ENCODE results near the gene MYLK4. TPM values are rescaled to one million over a fixed set of nuclear protein-coding genes. Genes with fewer than 3 reads are reported as not detected.

Gene MYLK4
- total and polyA plus RNA-seq, 2 donors (not counting 1 experiment from before 2014, with no cell fraction given), result 0.33 to 0.59 TPM

- Histone ChIP-seq H3K4me2 (ENCODE audit: extremely low read depth, insufficient read depth, low read length) (no peak overlapping the region), H3K79me2 (ENCODE audit: control insufficient read depth, insufficient read depth, low read length) (no peaks in the 10 kb centered on the region), H3K27ac (ENCODE audit: insufficient read depth, low read length) (no peak overlapping the region), H3K36me3 (ENCODE audit: control insufficient read depth, insufficient read depth, low read length) (no peaks in the 10 kb centered on the region), H3K9ac (ENCODE audit: insufficient read depth, low read length) (no peak overlapping the region), H3K4me1 (ENCODE audit: control insufficient read depth, extremely low read depth, insufficient read depth, low read length) (no peaks in the 10 kb centered on the region), H4K20me1 (ENCODE audit: control insufficient read depth, extremely low read depth, insufficient read depth, low read length) (no peaks in the 10 kb centered on the region), H3K4me3 (replicated peaks in 1 of 4; ENCODE audit: control extremely low read depth in 1 of 4, insufficient read depth in 1 of 4, low read depth in 3 of 4, low read length in 4 of 4) (no peak overlapping the region), H3K27me3 (ENCODE audit: control insufficient read depth, insufficient read depth, low read length) (no peaks in the 10 kb centered on the region), H3K9me3 (ENCODE audit: control insufficient read depth, insufficient read depth, low read depth, low read length) (no peaks in the 10 kb centered on the region), H2AFZ (ENCODE audit: low read length) (no peak overlapping the region)
- TF ChIP-seq EZH2 (IDR thresholded peaks at IDR 0.05; ENCODE audit: low read length, missing control alignments) (no peak), CTCF (conservative IDR thresholded peaks at IDR 0.05 in 1 of 2, IDR thresholded peaks at IDR 0.05 in 1 of 2; ENCODE audit: low read depth in 1 of 2, low read length in 2 of 2) (no peak)
- DNase-seq (ENCODE audit: low read depth in 2 of 2), result no peak
Observed at GRCh38 chr6:2663123-2663522, 87.6 kb downstream of the MYLK4 start.

- H3K4me2 ChIP-seq (ENCODE audit: extremely low read depth, insufficient read depth, low read length), result no peak overlapping the region
- H3K27me3 ChIP-seq (ENCODE audit: control insufficient read depth, insufficient read depth, low read length), result no peaks in the 10 kb centered on the region
- H3K4me3 ChIP-seq (replicated peaks in 1 of 4; ENCODE audit: control extremely low read depth in 1 of 4, insufficient read depth in 1 of 4, low read depth in 3 of 4, low read length in 4 of 4), result no peak overlapping the region
- H3K79me2 ChIP-seq (ENCODE audit: control insufficient read depth, insufficient read depth, low read length), result no peaks in the 10 kb centered on the region
- no peaks in the 10 kb centered on the region for H3K4me1 ChIP-seq (ENCODE audit: control insufficient read depth, extremely low read depth, insufficient read depth, low read length)
- no peak overlapping the region for H3K27ac ChIP-seq (ENCODE audit: insufficient read depth, low read length)
- H3K9me3 ChIP-seq (ENCODE audit: control insufficient read depth, insufficient read depth, low read depth, low read length), result no peaks in the 10 kb centered on the region
- no peaks in the 10 kb centered on the region for H4K20me1 ChIP-seq (ENCODE audit: control insufficient read depth, extremely low read depth, insufficient read depth, low read length)
- H3K9ac ChIP-seq (ENCODE audit: insufficient read depth, low read length), result no peak overlapping the region
- no peaks in the 10 kb centered on the region for H3K36me3 ChIP-seq (ENCODE audit: control insufficient read depth, insufficient read depth, low read length)
- no peak for TF ChIP-seq CTCF (conservative IDR thresholded peaks at IDR 0.05 in 1 of 2, IDR thresholded peaks at IDR 0.05 in 1 of 2; ENCODE audit: low read depth in 1 of 2, low read length in 2 of 2)
- TF ChIP-seq EZH2 (IDR thresholded peaks at IDR 0.05; ENCODE audit: low read length, missing control alignments), result no peak
- no peak overlapping the region for H2AFZ ChIP-seq (ENCODE audit: low read length)
- DNase-seq (ENCODE audit: low read depth in 2 of 2), result no peak
Observed at GRCh38 chr6:2661651-2662050, 89.1 kb downstream of the MYLK4 start.

GRCh38 chr6:2659882-2660281 lies 90.8 kb downstream of the MYLK4 start:
- Histone ChIP-seq H4K20me1 (ENCODE audit: control insufficient read depth, extremely low read depth, insufficient read depth, low read length) (no peaks in the 10 kb centered on the region), H3K4me2 (ENCODE audit: extremely low read depth, insufficient read depth, low read length) (no peak overlapping the region), H3K4me1 (ENCODE audit: control insufficient read depth, extremely low read depth, insufficient read depth, low read length) (no peaks in the 10 kb centered on the region), H3K79me2 (ENCODE audit: control insufficient read depth, insufficient read depth, low read length) (no peaks in the 10 kb centered on the region), H3K36me3 (ENCODE audit: control insufficient read depth, insufficient read depth, low read length) (no peaks in the 10 kb centered on the region), H3K9ac (ENCODE audit: insufficient read depth, low read length) (no peak overlapping the region), H2AFZ (ENCODE audit: low read length) (no peak overlapping the region), H3K27ac (ENCODE audit: insufficient read depth, low read length) (no peak overlapping the region), H3K27me3 (ENCODE audit: control insufficient read depth, insufficient read depth, low read length) (no peaks in the 10 kb centered on the region), H3K4me3 (replicated peaks in 1 of 4; ENCODE audit: control extremely low read depth in 1 of 4, insufficient read depth in 1 of 4, low read depth in 3 of 4, low read length in 4 of 4) (no peak overlapping the region), H3K9me3 (ENCODE audit: control insufficient read depth, insufficient read depth, low read depth, low read length) (no peaks in the 10 kb centered on the region)
- TF ChIP-seq CTCF (conservative IDR thresholded peaks at IDR 0.05 in 1 of 2, IDR thresholded peaks at IDR 0.05 in 1 of 2; ENCODE audit: low read depth in 1 of 2, low read length in 2 of 2), result no peak
- no peak for TF ChIP-seq EZH2 (IDR thresholded peaks at IDR 0.05; ENCODE audit: low read length, missing control alignments)
- peak in 1 of 2 donors; percentile 27 for DNase-seq (ENCODE audit: low read depth in 2 of 2)
